LHCN-M2 (cell line): ENCODE measurements around the gene RWDD1. TPM values are rescaled to one million over a fixed set of nuclear protein-coding genes. Genes with fewer than 3 reads are reported as not detected.

Experiments
- DNase-seq: peaks from one replicate; pipeline ENCODE4 v3.0.0-alpha.2; 2012; ENCODE audit warnings: low read depth
- total RNA-seq: library from RNA; depleted of rRNA; stranded (reverse); fragments of >200 nt; gene quantifications from 2 replicates; pipeline ENCODE4 v1.2.3, GENCODE V29; 2014; rRNA removed

Gene RWDD1
- total RNA-seq, 1 experiment from 2014 or later: 46.8 TPM

- DNase-seq: no peak
These were observed 34.6 kb downstream of the RWDD1 start for GRCh38 chr6:116605935-116606334.

GRCh38 chr6:116611056-116611455 is 39.8 kb downstream of the RWDD1 start:
- no peak for DNase-seq

DNA sequence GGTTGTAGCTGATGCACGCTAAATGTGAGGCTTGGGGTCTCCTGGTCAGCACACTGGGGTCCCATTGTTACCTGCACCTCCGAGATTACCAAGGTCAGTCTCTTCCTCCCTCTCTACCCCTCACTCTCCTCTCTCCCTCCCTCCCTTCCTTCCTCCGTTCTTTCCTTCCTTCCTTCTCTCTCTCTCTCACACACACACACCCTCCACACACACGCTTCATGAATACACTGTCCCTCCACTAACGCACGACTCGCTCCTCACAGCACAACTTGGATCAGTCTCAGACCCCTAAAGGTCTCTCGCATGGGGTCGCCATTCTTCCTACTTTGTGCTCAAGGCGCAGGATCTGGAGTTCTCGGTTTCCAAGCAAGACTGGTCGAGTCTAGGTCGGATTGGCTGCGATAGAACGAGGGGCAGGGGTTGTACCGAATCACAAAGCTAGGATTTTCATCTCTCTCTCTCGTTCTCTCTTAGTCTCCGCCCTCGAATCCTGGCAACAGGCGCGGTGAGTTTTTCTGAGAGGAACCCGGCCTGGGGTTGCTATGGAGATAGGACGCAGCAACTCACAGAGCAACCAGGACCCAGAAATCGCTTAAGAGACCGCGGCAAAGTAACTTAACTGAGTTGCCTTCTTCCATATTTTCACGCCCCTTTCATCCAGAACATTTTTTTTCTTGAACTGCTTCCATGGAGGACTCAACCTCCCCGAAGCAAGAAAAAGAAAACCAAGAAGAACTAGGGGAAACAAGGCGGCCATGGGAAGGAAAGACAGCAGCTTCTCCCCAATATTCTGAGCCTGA is 44.8 kb downstream of the RWDD1 start, which contains the start of gene RSPH4A:
TSS of gene RSPH4A (plus strand) at position 543 of the 800 bp plus-strand sequence. CDS start at position 688, 145 bp downstream.
- peak; percentile 95 for DNase-seq

- DNase-seq: peak; percentile 53
These were observed 45.4 kb downstream of the RWDD1 start for GRCh38 chr6:116616737-116617053.

DNA sequence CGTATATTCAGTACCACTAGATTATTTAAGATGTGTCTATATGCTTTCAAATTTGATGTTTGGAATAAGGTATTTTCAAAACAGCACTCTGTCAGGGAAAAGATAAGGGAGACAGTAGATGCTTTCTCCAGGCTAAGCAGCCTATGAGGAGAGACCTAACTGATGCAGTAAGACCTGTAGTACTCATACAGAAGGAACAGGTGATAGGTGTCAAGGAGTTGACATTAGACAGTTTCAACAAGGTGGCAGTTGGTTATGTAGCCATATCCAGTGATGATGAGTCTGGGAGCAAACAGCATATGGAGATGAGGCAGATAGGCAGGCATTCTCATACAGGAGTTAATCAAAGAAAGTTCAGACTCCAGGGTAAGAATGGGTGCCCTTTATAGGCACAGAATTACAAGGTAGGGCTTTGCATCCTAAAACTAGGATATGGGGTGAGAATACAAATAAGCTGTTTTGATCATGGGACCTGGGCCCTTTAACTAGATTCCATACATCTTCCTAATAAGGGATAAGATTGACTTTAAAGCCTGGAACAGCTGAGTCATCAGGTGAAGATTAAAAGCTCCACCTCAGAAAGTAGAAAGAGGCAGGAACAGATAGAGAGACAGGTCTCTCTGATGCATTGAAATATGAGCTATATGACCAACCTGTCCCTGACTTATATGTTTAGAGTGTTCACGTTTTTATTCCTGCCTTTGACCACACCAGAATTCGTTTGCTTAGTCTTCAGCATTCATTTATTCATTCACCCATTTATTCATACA is 52.9 kb downstream of the RWDD1 start:
- DNase-seq: no peak

DNA sequence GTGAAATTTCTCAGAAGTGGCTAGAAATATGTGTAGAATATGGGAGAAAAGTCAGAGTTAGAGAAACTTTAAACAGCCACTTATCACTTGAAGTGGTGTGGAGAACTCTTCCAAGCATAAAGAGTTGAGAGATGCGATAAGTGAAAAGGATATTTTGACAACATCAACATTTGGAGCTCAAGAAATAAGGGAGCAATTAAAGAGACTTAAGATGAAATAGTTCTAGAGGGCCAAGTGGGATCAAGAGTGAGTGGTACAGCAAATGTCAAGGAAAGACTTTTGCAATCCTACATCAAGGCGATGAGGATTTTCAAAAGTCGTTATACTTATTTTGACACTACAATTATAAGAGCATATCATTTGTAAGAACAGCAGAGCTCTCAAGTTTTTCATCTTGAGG is 54.6 kb downstream of the RWDD1 start:
- no peak for DNase-seq

- DNase-seq: no peak
These were observed 58.3 kb downstream of the RWDD1 start for GRCh38 chr6:116629563-116629981.

GRCh38 chr6:116631379-116631990 is 60.2 kb downstream of the RWDD1 start:
- no peak for DNase-seq

- no peak for DNase-seq
These were observed 62.4 kb downstream of the RWDD1 start for GRCh38 chr6:116633685-116634084.

Other genes with a start within 250 kb of the RWDD1 start
- gene DSE, start 200.6 kb upstream of the RWDD1 start, total RNA-seq: 28.4 and 31.7 TPM in 2 replicates
- gene CALHM6, start 110.1 kb upstream of the RWDD1 start, total RNA-seq: 2.7 and 3.9 TPM in 2 replicates
- gene CALHM5, start 59.9 kb upstream of the RWDD1 start, total RNA-seq: 5.1 and 6.3 TPM in 2 replicates
- gene TRAPPC3L, start 25.8 kb upstream of the RWDD1 start, total RNA-seq: 0.06 TPM in 1 of 2 replicates, not detected in the other
- gene CALHM4, start 17.8 kb upstream of the RWDD1 start, total RNA-seq: 0.26 and 1.3 TPM in 2 replicates
- gene RSPH4A, start 45.0 kb downstream of the RWDD1 start, total RNA-seq: 0.26 and 0.57 TPM in 2 replicates
- 18.0 and 18.5 TPM in 2 replicates for gene ZUP1, start 97.3 kb downstream of the RWDD1 start, total RNA-seq
- 6.8 and 8.3 TPM in 2 replicates for gene KPNA5, start 109.7 kb downstream of the RWDD1 start, total RNA-seq
- gene FAM162B, start 194.2 kb downstream of the RWDD1 start, total RNA-seq: not detected in 2 replicates